GM12878 (cell line): ENCODE data around the gene GJB6. TPM values are rescaled to one million over a fixed set of nuclear protein-coding genes. Genes with fewer than 3 reads are reported as not detected.

Experiments used
- ATAC-seq: fragments of 200-7000 bp; cut with Tn5 transposase; 3 replicates; pipeline ENCODE4 v1.9.1; 2020; ENCODE audit warnings: mild to moderate bottlenecking, moderate library complexity
- BruUV-seq: library from RNA; stranded (reverse); fragments of 400-500 nt; replicated peaks from 2 replicates; lab custom pipeline; 2021; lab: Mats Ljungman, UMichigan
- CTCF ChIA-PET: fragments of 300-600 bp; sonication (Branson Sonifier 250); formaldehyde crosslinking; extraction: SDS; loops from one replicate; lab custom pipeline; 2021; ENCODE audit warnings: inconsistent platforms; lab: Yijun Ruan, JAX
- POLR2A ChIA-PET: fragments of 350-600 bp; formaldehyde crosslinking; extraction: SDS; loops from one replicate; lab custom pipeline; 2021; ENCODE audit warnings: inconsistent platforms; lab: Charles Lee
- RAD21 ChIA-PET: fragments of 300-600 bp; sonication (Branson Sonifier 250); formaldehyde crosslinking; loops from one replicate; lab custom pipeline; 2023; ENCODE audit warnings: antibody characterized with exemption; ENCODE audit not compliant: unreplicated experiment; lab: Charles Lee
- SMC1A ChIA-PET: fragments of 300-600 bp; sonication (Branson Sonifier 250); formaldehyde crosslinking; loops from one replicate; lab custom pipeline; 2023; ENCODE audit not compliant: unreplicated experiment, uncharacterized antibody; lab: Charles Lee
- DNase-seq: peaks from one replicate; pipeline ENCODE4 v3.0.0-alpha.2; 2011; ENCODE audit warnings: low read depth, low spot score
- FAIRE-seq: peaks from 3 replicates; lab custom pipeline; 2011; peaks lifted over from hg19 to GRCh38; lab: Jason Lieb, UNC
- H2AFZ ChIP-seq: 2 replicates; pipeline ENCODE4 v1.6.0; 2011; ENCODE audit warnings: low read depth, low read length, control low read depth; ENCODE audit not compliant: control insufficient read depth
- H3K27ac ChIP-seq: 2 replicates; pipeline ENCODE4 v1.5.1; 2011; ENCODE audit warnings: control low read depth; ENCODE audit not compliant: control insufficient read depth, insufficient read depth
- H3K27me3 ChIP-seq, 2 experiments: replicated peaks in 1 of 2; 2 replicates each; pipeline versions ENCODE4 v1.6.0 to v1.6.1; 2011; ENCODE audit warnings: low read length in 1 of 2; ENCODE audit not compliant: control insufficient read depth in 2 of 2, insufficient read depth in 2 of 2
- H3K36me3 ChIP-seq, 2 experiments: 2 replicates each; pipeline ENCODE4 v1.5.1; 2011; ENCODE audit warnings: low read length in 1 of 2; ENCODE audit not compliant: control insufficient read depth in 2 of 2, insufficient read depth in 2 of 2
- H3K4me1 ChIP-seq: 2 replicates; pipeline ENCODE4 v1.6.1; 2011; ENCODE audit warnings: mild to moderate bottlenecking, low read length, moderate library complexity, mixed read lengths; ENCODE audit not compliant: control insufficient read depth, insufficient read depth
- H3K4me2 ChIP-seq: 2 replicates; pipeline ENCODE4 v1.6.0; 2011; ENCODE audit warnings: control low read depth; ENCODE audit not compliant: control insufficient read depth, insufficient read depth
- H3K4me3 ChIP-seq: fragments of 200-600 bp; sonication (generic); 2 replicates; pipeline ENCODE4 v1.5.1; 2016
- H3K79me2 ChIP-seq: 2 replicates; pipeline ENCODE4 v1.6.0; 2011; ENCODE audit warnings: low read length; ENCODE audit not compliant: control insufficient read depth, insufficient read depth
- H3K9ac ChIP-seq: 2 replicates; pipeline ENCODE4 v1.8.0; 2011; ENCODE audit warnings: low read length, control low read depth, mixed read lengths; ENCODE audit not compliant: control insufficient read depth, insufficient read depth
- H3K9me3 ChIP-seq: replicated peaks from 3 replicates; pipeline ENCODE4 v1.5.1; 2011; ENCODE audit warnings: mild to moderate bottlenecking, low read length; ENCODE audit not compliant: control insufficient read depth, insufficient read depth
- H4K20me1 ChIP-seq: 2 replicates; pipeline ENCODE4 v1.6.0; 2011; ENCODE audit not compliant: control insufficient read depth, insufficient read depth
- ASH2L ChIP-seq: fragments of 300-600, 200-600 bp; sonication (generic); IDR thresholded peaks from 2 replicates; pipeline ENCODE4 v1.6.1; 2017; ENCODE audit warnings: low read depth, mild to moderate bottlenecking, borderline replicate concordance
- EED ChIP-seq: sonication (generic); IDR thresholded peaks from 2 replicates; pipeline ENCODE4 v1.6.1; 2016; ENCODE audit warnings: antibody characterized with exemption, low read depth
- ESRRA ChIP-seq: IDR thresholded peaks from 2 replicates; pipeline ENCODE4 v1.6.1; 2012; ENCODE audit warnings: mild to moderate bottlenecking, low read length, improper control_type of control experiment
- ETV6 ChIP-seq, 2 experiments: fragments of 450-650 bp in 1 of 2; IDR thresholded peaks in 1 of 2; conservative IDR thresholded peaks in 1 of 2; 2 replicates each; pipeline ENCODE4 v1.6.1; 2014; ENCODE audit warnings: antibody characterized with exemption in 1 of 2, borderline replicate concordance in 1 of 2, low read depth in 1 of 2, mild to moderate bottlenecking in 1 of 2, moderate library complexity in 1 of 2
- FOS ChIP-seq: IDR thresholded peaks from 3 replicates; pipeline ENCODE4 v1.6.1; 2011; ENCODE audit warnings: borderline replicate concordance; ENCODE audit not compliant: insufficient read length; ENCODE audit errors: extremely low read depth
- MEF2B ChIP-seq: fragments of 450-650 bp; IDR thresholded peaks from 2 replicates; pipeline ENCODE4 v1.6.1; 2018; ENCODE audit warnings: mild to moderate bottlenecking, moderate library complexity; ENCODE audit not compliant: partially characterized antibody, poor library complexity, severe bottlenecking
- MTA2 ChIP-seq: fragments of 450-650 bp; IDR thresholded peaks from 2 replicates; pipeline ENCODE4 v1.6.1; 2016; ENCODE audit warnings: low read depth, mild to moderate bottlenecking, moderate library complexity
- NFIC ChIP-seq: IDR thresholded peaks from 2 replicates; pipeline ENCODE4 v1.6.1; 2012; ENCODE audit warnings: low read depth, mild to moderate bottlenecking, inconsistent platforms, low read length, moderate library complexity
- NR2C2 ChIP-seq: IDR thresholded peaks from 2 replicates; pipeline ENCODE4 v1.6.1; 2011; ENCODE audit warnings: borderline replicate concordance, low read depth; ENCODE audit not compliant: control insufficient read depth, insufficient read length
- PAX5 ChIP-seq: IDR thresholded peaks from 2 replicates; pipeline ENCODE4 v1.6.1; 2011; ENCODE audit warnings: low read depth, low read length, borderline replicate concordance
- SMAD1 ChIP-seq: fragments of 450-650 bp; IDR thresholded peaks from 2 replicates; pipeline ENCODE4 v1.6.1; 2018; ENCODE audit warnings: mild to moderate bottlenecking, low read depth; ENCODE audit not compliant: partially characterized antibody
- SREBF2 ChIP-seq: IDR thresholded peaks from 2 replicates; pipeline ENCODE4 v1.6.1; 2012; ENCODE audit warnings: mild to moderate bottlenecking, low read length
- STAT3 ChIP-seq: IDR thresholded peaks from 2 replicates; pipeline ENCODE4 v1.6.1; 2011; ENCODE audit warnings: low read depth, low read length, improper control_type of control experiment
- WGBS: methylation state at CpG from one replicate; pipeline ENCODE4 v1.1.6; 2016; ENCODE audit warnings: low lambda C conversion rate; ENCODE audit not compliant: insufficient replicate concordance, insufficient coverage; ENCODE audit errors: missing lambda C conversion rate; 5-methylcytosine and 5-hydroxymethylcytosine counted together
- in situ Hi-C: fragments of 300-500 bp; cut with MboI; formaldehyde crosslinking; loops from 9 replicates; pipeline ENCODE4 v1.14.3; 2018; ENCODE audit warnings: mixed read lengths
- intact Hi-C: fragments of 100-400 bp; cut with micrococcal nuclease; formaldehyde crosslinking; loops from one replicate; pipeline ENCODE4 v1.14.2; 2022; ENCODE audit not compliant: unreplicated experiment
- polyA plus RNA-seq, 11 experiments: library from polyadenylated mRNA; depleted of rRNA in 4 of 11; unstranded in 6 of 11; stranded (reverse) in 5 of 11; fragments of >200 nt; fragmentation: Nextera tagmentation in 4 of 11; fragmentation: Illumina TruSeq in 1 of 11; extraction: Ambion mirVana in 4 of 11; extraction: Trizol in 1 of 11; gene quantifications; 1 replicate in 1 of 11; 2 replicates in 10 of 11; pipeline versions ENCODE4 v1.2.1 to v1.2.3, GENCODE V29; 2011 to 2016; ENCODE audit warnings: inconsistent platforms in 2 of 11, missing spikeins in 2 of 11, low read depth in 1 of 11
- total RNA-seq, 4 experiments: library from RNA; depleted of rRNA in 3 of 4; stranded (reverse); fragments of >200 nt in 3 of 4; fragmentation: Illumina TruSeq in 1 of 4; extraction: Trizol in 1 of 4; gene quantifications; 2 replicates each; pipeline versions ENCODE4 v1.2.1 to v1.2.3, GENCODE V29; 2013 to 2021
- TF ChIP-seq, protein P1 (sequence below): fragments of 150-350 bp; IDR thresholded peaks from 2 replicates; pipeline ENCODE4 v1.6.1; 2016; ENCODE audit warnings: low read depth, low read length

The GJB6 gene
- total and polyA plus RNA-seq, 10 of the 15 experiments (the other 5 are each of a cell fraction or from before 2014, with no cell fraction given) = 0.03 TPM; not detected in 9

- Histone ChIP-seq H3K4me2 (no peak overlapping the region), H3K9me3 (no peaks in the 10 kb centered on the region), H3K27ac (no peak overlapping the region), H3K4me3 (no peak overlapping the region), H3K9ac (no peak overlapping the region), H3K36me3 (no peaks in the 10 kb centered on the region), H3K79me2 (no peaks in the 10 kb centered on the region), H2AFZ (no peak overlapping the region), H3K4me1 (no peaks in the 10 kb centered on the region), H4K20me1 (no peaks in the 10 kb centered on the region), H3K27me3 (no peaks in the 10 kb centered on the region; a peak in 1 of 4 replicates)
- TF ChIP-seq, protein P1, sequence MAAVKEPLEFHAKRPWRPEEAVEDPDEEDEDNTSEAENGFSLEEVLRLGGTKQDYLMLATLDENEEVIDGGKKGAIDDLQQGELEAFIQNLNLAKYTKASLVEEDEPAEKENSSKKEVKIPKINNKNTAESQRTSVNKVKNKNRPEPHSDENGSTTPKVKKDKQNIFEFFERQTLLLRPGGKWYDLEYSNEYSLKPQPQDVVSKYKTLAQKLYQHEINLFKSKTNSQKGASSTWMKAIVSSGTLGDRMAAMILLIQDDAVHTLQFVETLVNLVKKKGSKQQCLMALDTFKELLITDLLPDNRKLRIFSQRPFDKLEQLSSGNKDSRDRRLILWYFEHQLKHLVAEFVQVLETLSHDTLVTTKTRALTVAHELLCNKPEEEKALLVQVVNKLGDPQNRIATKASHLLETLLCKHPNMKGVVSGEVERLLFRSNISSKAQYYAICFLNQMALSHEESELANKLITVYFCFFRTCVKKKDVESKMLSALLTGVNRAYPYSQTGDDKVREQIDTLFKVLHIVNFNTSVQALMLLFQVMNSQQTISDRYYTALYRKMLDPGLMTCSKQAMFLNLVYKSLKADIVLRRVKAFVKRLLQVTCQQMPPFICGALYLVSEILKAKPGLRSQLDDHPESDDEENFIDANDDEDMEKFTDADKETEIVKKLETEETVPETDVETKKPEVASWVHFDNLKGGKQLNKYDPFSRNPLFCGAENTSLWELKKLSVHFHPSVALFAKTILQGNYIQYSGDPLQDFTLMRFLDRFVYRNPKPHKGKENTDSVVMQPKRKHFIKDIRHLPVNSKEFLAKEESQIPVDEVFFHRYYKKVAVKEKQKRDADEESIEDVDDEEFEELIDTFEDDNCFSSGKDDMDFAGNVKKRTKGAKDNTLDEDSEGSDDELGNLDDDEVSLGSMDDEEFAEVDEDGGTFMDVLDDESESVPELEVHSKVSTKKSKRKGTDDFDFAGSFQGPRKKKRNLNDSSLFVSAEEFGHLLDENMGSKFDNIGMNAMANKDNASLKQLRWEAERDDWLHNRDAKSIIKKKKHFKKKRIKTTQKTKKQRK = no peak
- TF ChIP-seq ESRRA = no peak
- TF ChIP-seq ETV6 (conservative IDR thresholded peaks at IDR 0.05 in 1 of 2, IDR thresholded peaks at IDR 0.05 in 1 of 2; ENCODE audit: borderline replicate concordance in 1 of 2, low read depth in 1 of 2) = no peak
- no peak for TF ChIP-seq PAX5
- TF ChIP-seq ASH2L = no peak
- no peak for TF ChIP-seq MTA2
- TF ChIP-seq STAT3 = no peak
- TF ChIP-seq SMAD1 = no peak
- no peak for TF ChIP-seq MEF2B
- TF ChIP-seq FOS = no peak
- TF ChIP-seq SREBF2 = no peak
- no peak for TF ChIP-seq NR2C2
- TF ChIP-seq NFIC = no peak
- no peak for TF ChIP-seq EED
- in situ Hi-C loops = no loop called here
- no TSS peak for BruUV-seq
- CTCF ChIA-PET = no interaction called here
- intact Hi-C loops = no loop called here
- WGBS = 74% methylated on average over 8 of the region's 8 CpGs
- RAD21 ChIA-PET = no interaction called here
- POLR2A ChIA-PET = no interaction called here
- FAIRE-seq = no peak
- no peak for DNase-seq
- SMC1A ChIA-PET = interaction anchor here (0.7 kb wide), 1 partner anchor 138 kb away, joined by 3 read pairs; no protein-coding TSS in a partner anchor
- ATAC-seq = no peak
Observed at GRCh38 chr13:20263393-20264044, 31.4 kb upstream of the GJB6 start.
